DOHH2 (cell line): ENCODE results near the gene EPN2.

Experiments used
- H3F3A ChIP-seq: fragments of 200-600 bp; sonication (generic), shearing (Covaris generic); 2 replicates; pipeline ENCODE4 v1.6.0; 2016; ENCODE audit warnings: antibody characterized with exemption, mild to moderate bottlenecking; ENCODE audit not compliant: control insufficient read depth, insufficient read depth
- H3K27ac ChIP-seq: fragments of 200-600 bp; sonication (generic); 2 replicates; pipeline ENCODE4 v1.5.1; 2014; ENCODE audit warnings: low read depth, mild to moderate bottlenecking, low read length, moderate library complexity
- H3K27me3 ChIP-seq: fragments of 200-600 bp; sonication (generic); 2 replicates; pipeline ENCODE4 v1.6.1; 2014; ENCODE audit warnings: mild to moderate bottlenecking, low read length, mixed read lengths; ENCODE audit not compliant: control insufficient read depth
- H3K36me3 ChIP-seq: fragments of 200-600 bp; sonication (generic); 2 replicates; pipeline ENCODE4 v1.6.1; 2014; ENCODE audit warnings: mild to moderate bottlenecking, low read length, moderate library complexity, mixed read lengths; ENCODE audit not compliant: control insufficient read depth
- H3K4me1 ChIP-seq: fragments of 200-600 bp; sonication (generic); 2 replicates; pipeline ENCODE4 v1.6.1; 2014; ENCODE audit warnings: mild to moderate bottlenecking, low read length, mixed read lengths; ENCODE audit not compliant: control insufficient read depth
- H3K4me2 ChIP-seq: fragments of 200-600 bp; sonication (generic); 2 replicates; pipeline ENCODE4 v1.6.0; 2014; ENCODE audit warnings: mild to moderate bottlenecking, low read length, moderate library complexity
- H3K4me3 ChIP-seq: fragments of 200-600 bp; sonication (generic); 2 replicates; pipeline ENCODE4 v1.5.1; 2014; ENCODE audit warnings: mild to moderate bottlenecking, low read length, mixed read lengths
- H3K79me2 ChIP-seq: fragments of 200-600 bp; sonication (generic); 2 replicates; pipeline ENCODE4 v1.6.1; 2014; ENCODE audit warnings: mild to moderate bottlenecking, low read length, mixed read lengths; ENCODE audit not compliant: control insufficient read depth
- H3K9me2 ChIP-seq: fragments of 200-600 bp; sonication (generic); replicated peaks from 2 replicates; pipeline ENCODE4 v1.6.1; 2014; ENCODE audit warnings: mild to moderate bottlenecking, low read length, mixed read lengths; ENCODE audit not compliant: control insufficient read depth
- H3K9me3 ChIP-seq: fragments of 200-600 bp; sonication (generic); 2 replicates; pipeline ENCODE4 v1.6.1; 2014; ENCODE audit warnings: antibody characterized with exemption, low read length, mixed read lengths; ENCODE audit not compliant: control insufficient read depth, insufficient read depth
- H4K20me1 ChIP-seq: fragments of 200-600 bp; sonication (generic); 2 replicates; pipeline ENCODE4 v1.6.0; 2014; ENCODE audit warnings: low read depth, mild to moderate bottlenecking, antibody characterized with exemption, low read length, moderate library complexity; ENCODE audit not compliant: control insufficient read depth, insufficient read depth
- CTCF ChIP-seq: fragments of 200-600 bp; sonication (generic); IDR thresholded peaks from one replicate; pipeline ENCODE4 v1.5.1; 2014; ENCODE audit warnings: antibody characterized with exemption, mild to moderate bottlenecking, low read depth, low read length; ENCODE audit not compliant: poor library complexity, severe bottlenecking
- EZH2phosphoT487 ChIP-seq: fragments of 200-600 bp; sonication (generic); IDR thresholded peaks from 2 replicates; pipeline ENCODE4 v1.6.1; 2017; ENCODE audit warnings: borderline replicate concordance, mild to moderate bottlenecking, antibody characterized with exemption, low read length, moderate library complexity, mixed read lengths

Gene EPN2

GRCh38 chr17:19243838-19244237 is 6.7 kb downstream of the EPN2 start:
- TF ChIP-seq CTCF = no peak
- TF ChIP-seq EZH2phosphoT487 = no peak
- H3K79me2 ChIP-seq = no peaks in the 10 kb centered on the region
- no peak overlapping the region for H3K27ac ChIP-seq
- no peaks in the 10 kb centered on the region; the same call in 1 of the 2 replicates for H4K20me1 ChIP-seq
- H3K4me3 ChIP-seq = no peak overlapping the region
- no peaks in the 10 kb centered on the region for H3F3A ChIP-seq
- H3K4me2 ChIP-seq = no peak overlapping the region
- no peaks in the 10 kb centered on the region for H3K9me3 ChIP-seq
- H3K36me3 ChIP-seq = no peaks in the 10 kb centered on the region
- peaks cover 11% of the 10 kb centered on the region for H3K27me3 ChIP-seq
- no peaks in the 10 kb centered on the region for H3K4me1 ChIP-seq
- no peaks in the 10 kb centered on the region for H3K9me2 ChIP-seq

GRCh38 chr17:19244357-19244756 is 7.2 kb downstream of the EPN2 start:
- no peaks in the 10 kb centered on the region for H3F3A ChIP-seq
- no peaks in the 10 kb centered on the region for H3K9me2 ChIP-seq
- H3K4me3 ChIP-seq = no peak overlapping the region
- peaks cover 17% of the 10 kb centered on the region for H3K27me3 ChIP-seq
- no peaks in the 10 kb centered on the region; the same call in 1 of the 2 replicates for H4K20me1 ChIP-seq
- H3K27ac ChIP-seq = no peak overlapping the region
- no peaks in the 10 kb centered on the region for H3K79me2 ChIP-seq
- no peak for TF ChIP-seq EZH2phosphoT487
- no peak for TF ChIP-seq CTCF
- no peaks in the 10 kb centered on the region for H3K36me3 ChIP-seq
- H3K9me3 ChIP-seq = no peaks in the 10 kb centered on the region
- H3K4me2 ChIP-seq = no peak overlapping the region
- no peaks in the 10 kb centered on the region for H3K4me1 ChIP-seq

DNA sequence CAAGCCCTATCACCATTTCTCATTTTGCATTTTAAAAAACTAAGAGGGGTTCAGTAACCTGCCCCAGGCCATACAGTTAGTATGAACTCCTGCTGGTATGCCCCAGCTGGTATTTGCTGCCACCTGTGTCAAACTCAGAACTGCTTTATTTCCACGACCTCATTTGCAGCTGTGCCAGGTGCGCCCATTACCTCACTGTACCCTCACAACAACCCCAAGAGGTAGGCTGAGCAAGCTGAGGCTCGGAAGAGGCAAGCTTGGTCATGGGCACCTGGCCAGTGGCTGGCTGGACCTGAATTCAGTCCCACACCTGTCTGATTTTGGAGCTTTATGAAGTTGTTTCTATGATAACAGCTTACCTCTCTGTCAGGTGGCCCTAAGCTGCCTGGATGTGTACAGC is 7.6 kb downstream of the EPN2 start:
- Histone ChIP-seq H3K9me2 (no peaks in the 10 kb centered on the region), H3K9me3 (no peaks in the 10 kb centered on the region), H3K79me2 (no peaks in the 10 kb centered on the region), H3K4me1 (no peaks in the 10 kb centered on the region), H3K4me3 (no peak overlapping the region), H3K27ac (no peak overlapping the region), H3F3A (no peaks in the 10 kb centered on the region), H3K4me2 (no peak overlapping the region), H3K27me3 (peaks cover 18% of the 10 kb centered on the region), H4K20me1 (no peaks in the 10 kb centered on the region; the same call in 1 of the 2 replicates), H3K36me3 (no peaks in the 10 kb centered on the region)
- TF ChIP-seq EZH2phosphoT487 = no peak
- TF ChIP-seq CTCF = no peak
